Measurements from ENCODE around the gene STXBP3. TPM values are rescaled to one million over a fixed set of nuclear protein-coding genes. Genes with fewer than 3 reads are reported as not detected.

STXBP3 gene
- polyA plus RNA-seq, 1 of the 3 experiments (the other 2 are of a cell fraction): 12.6 TPM

DNA sequence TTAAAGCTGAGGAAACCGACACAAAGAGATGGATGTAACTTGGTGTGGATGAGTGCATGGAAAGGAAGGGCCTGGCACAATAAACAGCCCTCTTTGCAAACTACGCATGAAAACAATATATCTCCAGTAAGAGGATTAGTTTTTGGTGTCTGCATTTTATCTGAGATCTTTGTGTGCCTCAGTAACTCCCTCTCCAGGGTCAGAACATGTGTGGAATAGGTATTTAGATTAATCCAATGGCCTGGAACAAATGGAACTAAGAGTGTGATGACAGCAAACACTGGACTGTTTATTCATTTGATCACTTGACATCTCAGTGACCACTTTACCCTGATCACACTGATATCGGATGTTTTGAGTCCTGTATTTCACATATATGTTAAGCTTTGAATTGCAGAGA, 65.1 kb downstream of the STXBP3 start:
- H3K27me3 ChIP-seq (ENCODE audit: insufficient read depth): no peaks in the 10 kb centered on the region
- peaks cover 13 to 36% of the 10 kb centered on the region in 2 experiments for H3K36me3 ChIP-seq (replicated peaks in 1 of 2; ENCODE audit: control insufficient read depth in 1 of 2, insufficient read depth in 2 of 2, low read length in 1 of 2)
- H3K9ac ChIP-seq: no peak overlapping the region
- ChIA-PET CTCF (no interaction called here), POLR2A (no interaction called here)
- 93% methylated on average over 3 of the region's 3 CpGs for WGBS (ENCODE audit: low lambda C conversion rate)
- H3K9me2 ChIP-seq: no peaks in the 10 kb centered on the region
- no peaks in the 10 kb centered on the region for H4K20me1 ChIP-seq (ENCODE audit: insufficient read depth)
- H3F3A ChIP-seq (replicated peaks; ENCODE audit: insufficient read depth): peaks cover 12% of the 10 kb centered on the region
- H3K27ac ChIP-seq (ENCODE audit: low read depth in 2 of 2, low read length in 1 of 2): no peak overlapping the region; a peak in 1 of 4 replicates
- TF ChIP-seq, protein P1, sequence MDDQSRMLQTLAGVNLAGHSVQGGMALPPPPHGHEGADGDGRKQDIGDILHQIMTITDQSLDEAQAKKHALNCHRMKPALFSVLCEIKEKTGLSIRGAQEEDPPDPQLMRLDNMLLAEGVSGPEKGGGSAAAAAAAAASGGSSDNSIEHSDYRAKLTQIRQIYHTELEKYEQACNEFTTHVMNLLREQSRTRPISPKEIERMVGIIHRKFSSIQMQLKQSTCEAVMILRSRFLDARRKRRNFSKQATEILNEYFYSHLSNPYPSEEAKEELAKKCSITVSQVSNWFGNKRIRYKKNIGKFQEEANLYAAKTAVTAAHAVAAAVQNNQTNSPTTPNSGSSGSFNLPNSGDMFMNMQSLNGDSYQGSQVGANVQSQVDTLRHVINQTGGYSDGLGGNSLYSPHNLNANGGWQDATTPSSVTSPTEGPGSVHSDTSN (IDR thresholded peaks at IDR 0.05): no peak
- TF ChIP-seq, protein P2, sequence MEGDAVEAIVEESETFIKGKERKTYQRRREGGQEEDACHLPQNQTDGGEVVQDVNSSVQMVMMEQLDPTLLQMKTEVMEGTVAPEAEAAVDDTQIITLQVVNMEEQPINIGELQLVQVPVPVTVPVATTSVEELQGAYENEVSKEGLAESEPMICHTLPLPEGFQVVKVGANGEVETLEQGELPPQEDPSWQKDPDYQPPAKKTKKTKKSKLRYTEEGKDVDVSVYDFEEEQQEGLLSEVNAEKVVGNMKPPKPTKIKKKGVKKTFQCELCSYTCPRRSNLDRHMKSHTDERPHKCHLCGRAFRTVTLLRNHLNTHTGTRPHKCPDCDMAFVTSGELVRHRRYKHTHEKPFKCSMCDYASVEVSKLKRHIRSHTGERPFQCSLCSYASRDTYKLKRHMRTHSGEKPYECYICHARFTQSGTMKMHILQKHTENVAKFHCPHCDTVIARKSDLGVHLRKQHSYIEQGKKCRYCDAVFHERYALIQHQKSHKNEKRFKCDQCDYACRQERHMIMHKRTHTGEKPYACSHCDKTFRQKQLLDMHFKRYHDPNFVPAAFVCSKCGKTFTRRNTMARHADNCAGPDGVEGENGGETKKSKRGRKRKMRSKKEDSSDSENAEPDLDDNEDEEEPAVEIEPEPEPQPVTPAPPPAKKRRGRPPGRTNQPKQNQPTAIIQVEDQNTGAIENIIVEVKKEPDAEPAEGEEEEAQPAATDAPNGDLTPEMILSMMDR (IDR thresholded peaks at IDR 0.05): no peak
- TF ChIP-seq RFX5 (IDR thresholded peaks at IDR 0.05; ENCODE audit: low read length) (no peak), GABPA (IDR thresholded peaks at IDR 0.05; ENCODE audit: low read depth) (no peak), FOXJ3 (CRISPR knock-in tag; IDR thresholded peaks at IDR 0.05) (no peak), ELF1 (IDR thresholded peaks at IDR 0.05) (no peak), YY1 (IDR thresholded peaks at IDR 0.05; ENCODE audit: low read depth) (no peak), FOSL2 (IDR thresholded peaks at IDR 0.05; ENCODE audit: borderline replicate concordance, low read depth) (no peak), TEAD4 (IDR thresholded peaks at IDR 0.05; ENCODE audit: borderline replicate concordance, insufficient read depth) (no peak)
- TF ChIP-seq, protein P3, sequence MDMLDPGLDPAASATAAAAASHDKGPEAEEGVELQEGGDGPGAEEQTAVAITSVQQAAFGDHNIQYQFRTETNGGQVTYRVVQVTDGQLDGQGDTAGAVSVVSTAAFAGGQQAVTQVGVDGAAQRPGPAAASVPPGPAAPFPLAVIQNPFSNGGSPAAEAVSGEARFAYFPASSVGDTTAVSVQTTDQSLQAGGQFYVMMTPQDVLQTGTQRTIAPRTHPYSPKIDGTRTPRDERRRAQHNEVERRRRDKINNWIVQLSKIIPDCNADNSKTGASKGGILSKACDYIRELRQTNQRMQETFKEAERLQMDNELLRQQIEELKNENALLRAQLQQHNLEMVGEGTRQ (IDR thresholded peaks at IDR 0.05; ENCODE audit: borderline replicate concordance, low read depth, low read length): no peak
- TF ChIP-seq, protein P4, sequence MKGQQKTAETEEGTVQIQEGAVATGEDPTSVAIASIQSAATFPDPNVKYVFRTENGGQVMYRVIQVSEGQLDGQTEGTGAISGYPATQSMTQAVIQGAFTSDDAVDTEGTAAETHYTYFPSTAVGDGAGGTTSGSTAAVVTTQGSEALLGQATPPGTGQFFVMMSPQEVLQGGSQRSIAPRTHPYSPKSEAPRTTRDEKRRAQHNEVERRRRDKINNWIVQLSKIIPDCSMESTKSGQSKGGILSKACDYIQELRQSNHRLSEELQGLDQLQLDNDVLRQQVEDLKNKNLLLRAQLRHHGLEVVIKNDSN (IDR thresholded peaks at IDR 0.05; ENCODE audit: borderline replicate concordance, low read depth): no peak
- TF ChIP-seq, protein P5, sequence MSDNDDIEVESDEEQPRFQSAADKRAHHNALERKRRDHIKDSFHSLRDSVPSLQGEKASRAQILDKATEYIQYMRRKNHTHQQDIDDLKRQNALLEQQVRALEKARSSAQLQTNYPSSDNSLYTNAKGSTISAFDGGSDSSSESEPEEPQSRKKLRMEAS (IDR thresholded peaks at IDR 0.05; ENCODE audit: low read depth): no peak
- TF ChIP-seq, protein P6, sequence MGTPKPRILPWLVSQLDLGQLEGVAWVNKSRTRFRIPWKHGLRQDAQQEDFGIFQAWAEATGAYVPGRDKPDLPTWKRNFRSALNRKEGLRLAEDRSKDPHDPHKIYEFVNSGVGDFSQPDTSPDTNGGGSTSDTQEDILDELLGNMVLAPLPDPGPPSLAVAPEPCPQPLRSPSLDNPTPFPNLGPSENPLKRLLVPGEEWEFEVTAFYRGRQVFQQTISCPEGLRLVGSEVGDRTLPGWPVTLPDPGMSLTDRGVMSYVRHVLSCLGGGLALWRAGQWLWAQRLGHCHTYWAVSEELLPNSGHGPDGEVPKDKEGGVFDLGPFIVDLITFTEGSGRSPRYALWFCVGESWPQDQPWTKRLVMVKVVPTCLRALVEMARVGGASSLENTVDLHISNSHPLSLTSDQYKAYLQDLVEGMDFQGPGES (IDR thresholded peaks at IDR 0.05; ENCODE audit: low read depth, low read length): no peak
- no peaks in the 10 kb centered on the region for H3K79me2 ChIP-seq (ENCODE audit: insufficient read depth)
- no peak overlapping the region for H3K4me2 ChIP-seq
- no peak overlapping the region for H3K4me3 ChIP-seq (ENCODE audit: low read depth in 2 of 2, low read length in 1 of 2)
- no peak overlapping the region for H2AFZ ChIP-seq (ENCODE audit: low read depth)
- H3K4me1 ChIP-seq (ENCODE audit: control insufficient read depth in 1 of 2, insufficient read depth in 2 of 2, low read depth in 1 of 2, low read length in 1 of 2): peaks cover 14 to 24% of the 10 kb centered on the region in 2 experiments
- DNase-seq: no peak
- H3K9me3 ChIP-seq: no peaks in the 10 kb centered on the region
